ENCODE measurements around the gene SPPL3.

- TF ChIP-seq CTCF (conservative IDR thresholded peaks at IDR 0.05; ENCODE audit: low read depth, low read length) (no peak), EZH2 (IDR thresholded peaks at IDR 0.05; ENCODE audit: low read length, unreplicated experiment) (no peak), EZH2phosphoT487 (IDR thresholded peaks at IDR 0.05; ENCODE audit: borderline replicate concordance, low read length) (no peak)
Measured at GRCh38 chr12:120763250-120763649, 140.9 kb downstream of the SPPL3 start.

All from PC-3 (cell line).